Tibial nerve (tissue), 4 donors: ENCODE data around the gene RAB35. TPM values are rescaled to one million over a fixed set of nuclear protein-coding genes. Genes with fewer than 3 reads are reported as not detected.

Experiments
- DNase-seq, 2 donors: peaks; one replicate each; pipeline ENCODE4 v3.0.0-alpha.2; 2019; ENCODE audit warnings: low spot score in 2 of 2
- H3K27ac ChIP-seq, 4 donors: fragments of 200-600 bp; sonication (generic) in 3 of 4; one replicate each; pipeline ENCODE4 v1.5.1; 2017 to 2019; ENCODE audit warnings: mild to moderate bottlenecking in 1 of 4
- H3K27me3 ChIP-seq, 2 donors: fragments of 200-600 bp; sonication (generic) in 1 of 2; one replicate each; pipeline versions ENCODE4 v1.5.1 to v1.6.0; 2017 to 2019
- H3K36me3 ChIP-seq, 3 donors: fragments of 200-600 bp; sonication (generic); one replicate each; pipeline ENCODE4 v1.5.1; 2018 to 2019
- H3K4me1 ChIP-seq, 4 donors: fragments of 200-600 bp; sonication (generic) in 3 of 4; one replicate each; pipeline ENCODE4 v1.5.1; 2017 to 2019
- H3K4me3 ChIP-seq, 4 donors: fragments of 200-600 bp; sonication (generic) in 3 of 4; one replicate each; pipeline ENCODE4 v1.5.1; 2017 to 2019; ENCODE audit warnings: mild to moderate bottlenecking in 1 of 4, moderate library complexity in 1 of 4
- H3K9me3 ChIP-seq, 4 donors: fragments of 200-600 bp; sonication (generic) in 3 of 4; one replicate each; pipeline ENCODE4 v1.5.1; 2017 to 2019
- EP300 ChIP-seq, 2 donors: sonication (generic); formaldehyde crosslinking; IDR thresholded peaks; one replicate each; pipeline ENCODE4 v1.6.1; 2017; ENCODE audit warnings: antibody characterized with exemption in 2 of 2, mild to moderate bottlenecking in 1 of 2
- POLR2A ChIP-seq, 2 donors: fragments of 450-650 bp; IDR thresholded peaks; one replicate each; pipeline ENCODE4 v1.6.1; 2017; ENCODE audit warnings: antibody characterized with exemption in 2 of 2, mild to moderate bottlenecking in 2 of 2, moderate library complexity in 2 of 2
- WGBS, 2 donors: methylation state at CpG; one replicate each; pipeline ENCODE4 v1.1.5; 2018; 5-methylcytosine and 5-hydroxymethylcytosine counted together
- total RNA-seq, 4 donors: library from RNA; depleted of rRNA; stranded (reverse); fragments of >200 nt; gene quantifications; one replicate each; pipeline ENCODE4 v1.1.0, GENCODE V29; 2016
- TF ChIP-seq, protein P1 (sequence below), 5 experiments: fragments of 200-600 bp in 3 of 5; fragments of 450-650 bp in 2 of 5; sonication (generic) in 3 of 5; IDR thresholded peaks; one replicate each; pipeline ENCODE4 v1.5.1; 2016 to 2019; ENCODE audit warnings: antibody characterized with exemption in 5 of 5, mild to moderate bottlenecking in 3 of 5, moderate library complexity in 2 of 5

Gene RAB35
- total RNA-seq, 4 donors from 2014 or later = 22.8 to 30.8 (median 26.2) TPM

DNA sequence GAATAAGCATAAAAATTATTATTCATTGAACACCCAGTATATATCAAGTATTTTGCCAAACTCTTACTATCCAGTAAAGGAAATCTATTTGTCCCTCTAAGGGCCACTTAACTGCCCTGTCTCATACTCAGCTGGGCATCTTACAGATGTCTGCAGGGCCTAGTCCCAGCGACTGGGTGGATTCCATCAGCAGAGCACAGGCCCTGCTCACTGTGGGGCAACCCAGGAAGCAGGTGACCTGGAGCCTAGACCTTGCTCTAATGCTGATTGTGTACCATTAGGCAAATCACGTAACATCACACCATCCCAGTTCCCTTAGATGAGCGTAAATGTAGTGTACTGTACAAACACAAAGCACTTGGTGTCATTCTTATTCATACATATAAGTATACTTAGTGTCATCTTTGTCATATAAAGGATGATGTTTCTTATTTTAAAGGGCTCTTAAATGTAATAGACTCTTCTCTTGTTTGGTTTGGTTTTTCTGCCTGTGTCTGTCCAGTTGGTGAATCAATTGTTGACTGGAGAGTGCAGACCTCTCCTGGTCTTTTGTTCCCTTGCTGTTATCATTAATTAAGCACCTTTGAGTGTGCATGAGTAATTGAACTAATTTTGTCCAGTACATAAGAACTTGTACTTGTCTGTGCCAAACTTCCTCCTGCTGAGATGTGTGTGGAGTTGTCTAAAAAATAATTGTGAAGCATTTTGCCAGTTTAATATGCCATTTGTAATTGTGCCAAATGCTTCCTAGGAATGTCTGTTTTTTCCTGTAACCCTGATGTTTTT is 49.3 kb downstream of the RAB35 start:
- TF ChIP-seq EP300 (IDR thresholded peaks at IDR 0.05) = no peak
- TF ChIP-seq, protein P1, sequence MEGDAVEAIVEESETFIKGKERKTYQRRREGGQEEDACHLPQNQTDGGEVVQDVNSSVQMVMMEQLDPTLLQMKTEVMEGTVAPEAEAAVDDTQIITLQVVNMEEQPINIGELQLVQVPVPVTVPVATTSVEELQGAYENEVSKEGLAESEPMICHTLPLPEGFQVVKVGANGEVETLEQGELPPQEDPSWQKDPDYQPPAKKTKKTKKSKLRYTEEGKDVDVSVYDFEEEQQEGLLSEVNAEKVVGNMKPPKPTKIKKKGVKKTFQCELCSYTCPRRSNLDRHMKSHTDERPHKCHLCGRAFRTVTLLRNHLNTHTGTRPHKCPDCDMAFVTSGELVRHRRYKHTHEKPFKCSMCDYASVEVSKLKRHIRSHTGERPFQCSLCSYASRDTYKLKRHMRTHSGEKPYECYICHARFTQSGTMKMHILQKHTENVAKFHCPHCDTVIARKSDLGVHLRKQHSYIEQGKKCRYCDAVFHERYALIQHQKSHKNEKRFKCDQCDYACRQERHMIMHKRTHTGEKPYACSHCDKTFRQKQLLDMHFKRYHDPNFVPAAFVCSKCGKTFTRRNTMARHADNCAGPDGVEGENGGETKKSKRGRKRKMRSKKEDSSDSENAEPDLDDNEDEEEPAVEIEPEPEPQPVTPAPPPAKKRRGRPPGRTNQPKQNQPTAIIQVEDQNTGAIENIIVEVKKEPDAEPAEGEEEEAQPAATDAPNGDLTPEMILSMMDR (IDR thresholded peaks at IDR 0.05) = no peak
- TF ChIP-seq POLR2A (IDR thresholded peaks at IDR 0.05) = no peak
- no peak for DNase-seq
- Histone ChIP-seq H3K36me3 (no peaks in the 10 kb centered on the region), H3K9me3 (no peaks in the 10 kb centered on the region), H3K27ac (no peak overlapping the region), H3K4me1 (no peaks in the 10 kb centered on the region), H3K4me3 (no peak overlapping the region), H3K27me3 (no peaks in the 10 kb centered on the region)
- WGBS, 2 donors = 82 to 86% methylated on average over 3 of the region's 3 CpGs

DNA sequence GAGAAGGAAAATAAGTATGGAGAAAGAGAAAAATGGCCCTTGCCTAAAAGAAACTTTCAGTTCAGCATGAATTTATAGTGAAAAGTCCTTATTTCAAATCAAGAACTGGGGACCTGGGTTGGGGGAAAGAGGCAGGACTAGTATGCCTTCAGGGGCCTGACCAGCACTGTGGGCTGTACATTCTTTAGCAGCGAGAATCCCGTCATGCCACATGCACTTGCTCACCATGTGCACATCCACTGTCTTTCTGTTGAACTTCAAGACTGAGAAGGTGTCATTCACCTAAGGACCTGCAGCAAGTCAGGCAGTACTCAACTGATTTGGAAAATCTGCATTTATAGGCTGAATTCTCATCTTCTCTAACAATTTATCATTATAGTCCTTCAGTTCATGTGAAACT is 50.2 kb downstream of the RAB35 start:
- no peaks in the 10 kb centered on the region for H3K4me1 ChIP-seq
- H3K9me3 ChIP-seq = no peaks in the 10 kb centered on the region
- no peaks in the 10 kb centered on the region for H3K36me3 ChIP-seq
- DNase-seq = no peak
- WGBS, 2 donors = 71 to 84% methylated on average over 2 of the region's 2 CpGs
- H3K27me3 ChIP-seq = no peaks in the 10 kb centered on the region
- TF ChIP-seq, protein P1 (IDR thresholded peaks at IDR 0.05) = no peak
- no peak for TF ChIP-seq EP300 (IDR thresholded peaks at IDR 0.05)
- no peak for TF ChIP-seq POLR2A (IDR thresholded peaks at IDR 0.05)
- no peak overlapping the region for H3K27ac ChIP-seq
- H3K4me3 ChIP-seq = no peak overlapping the region

DNA sequence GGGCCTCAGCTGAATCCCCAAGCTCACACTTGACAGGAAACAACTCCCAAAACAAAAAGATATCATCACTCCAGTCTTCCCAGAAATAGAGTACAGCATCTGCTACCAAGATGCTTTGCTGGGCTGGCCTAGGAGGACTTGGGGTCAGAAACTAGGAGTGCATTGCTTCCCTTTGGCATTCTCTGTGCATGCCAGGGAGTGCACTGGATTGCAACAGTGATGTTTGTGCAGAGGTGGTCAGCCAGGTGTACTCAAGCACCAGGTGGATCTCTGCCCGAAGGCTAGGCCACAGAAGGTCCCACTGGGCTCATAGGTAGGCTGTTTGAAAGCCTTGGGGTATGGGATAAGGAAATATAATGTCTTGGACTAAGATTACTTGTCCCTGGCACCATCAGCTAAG is 51.1 kb downstream of the RAB35 start:
- H3K27me3 ChIP-seq = no peaks in the 10 kb centered on the region
- 64 to 93% methylated on average over 1 of the region's 1 CpG for WGBS, 2 donors
- H3K36me3 ChIP-seq = no peaks in the 10 kb centered on the region
- H3K9me3 ChIP-seq = no peaks in the 10 kb centered on the region
- TF ChIP-seq, protein P1 (IDR thresholded peaks at IDR 0.05) = no peak
- TF ChIP-seq EP300 (IDR thresholded peaks at IDR 0.05) = no peak
- TF ChIP-seq POLR2A (IDR thresholded peaks at IDR 0.05) = no peak
- no peak for DNase-seq
- no peaks in the 10 kb centered on the region for H3K4me1 ChIP-seq
- H3K4me3 ChIP-seq = no peak overlapping the region
- no peak overlapping the region for H3K27ac ChIP-seq

DNA sequence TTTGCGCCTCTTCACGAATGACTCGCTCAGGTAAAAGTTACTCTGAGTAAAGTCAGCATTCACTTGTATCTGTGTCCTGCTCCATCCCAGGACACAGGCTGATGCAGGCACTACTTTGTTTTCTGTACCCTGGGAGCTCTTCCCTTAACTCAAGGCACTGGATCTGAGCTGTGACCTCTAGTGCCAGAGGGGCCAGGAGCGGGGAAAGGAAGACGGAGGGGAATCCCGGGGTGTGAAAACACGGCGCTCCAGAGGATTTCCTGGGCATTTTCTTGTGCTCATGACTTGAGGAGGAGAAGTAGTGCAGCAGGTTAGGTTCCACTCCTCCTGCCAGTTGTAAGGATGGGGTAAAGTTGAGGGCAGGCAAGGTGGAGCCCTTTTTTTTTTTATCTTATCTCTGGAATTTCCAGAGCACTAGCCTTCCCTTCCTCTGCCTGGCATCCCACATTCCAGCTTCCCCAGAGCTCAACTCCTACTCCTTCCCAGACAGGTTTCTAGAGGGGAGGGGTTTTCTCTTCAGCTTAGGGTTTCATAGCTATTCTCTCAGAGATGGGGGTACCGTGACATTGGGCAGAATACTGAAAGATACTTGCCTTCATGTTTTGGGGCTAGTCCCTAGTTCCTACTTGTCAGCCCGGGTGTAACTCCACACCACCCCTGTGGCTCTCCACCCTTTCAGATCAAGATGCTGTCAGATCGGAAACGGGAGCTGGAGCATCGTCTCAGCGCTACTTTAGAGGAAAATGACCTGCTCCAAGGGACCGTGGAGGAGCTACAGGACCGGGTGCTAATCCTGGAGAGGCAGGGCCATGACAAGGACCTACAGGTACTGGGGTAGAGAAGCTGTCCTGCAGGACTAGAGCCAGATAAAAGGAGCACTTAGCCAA is 52.3 kb downstream of the RAB35 start:
- Histone ChIP-seq H3K27me3 (no peaks in the 10 kb centered on the region), H3K9me3 (no peaks in the 10 kb centered on the region), H3K27ac (no peak overlapping the region), H3K36me3 (no peaks in the 10 kb centered on the region), H3K4me3 (no peak overlapping the region), H3K4me1 (no peaks in the 10 kb centered on the region)
- 65 to 67% methylated on average over 16 of the region's 16 CpGs for WGBS, 2 donors
- DNase-seq = no peak
- TF ChIP-seq, protein P1 (IDR thresholded peaks at IDR 0.05) = no peak
- no peak for TF ChIP-seq POLR2A (IDR thresholded peaks at IDR 0.05)
- TF ChIP-seq EP300 (IDR thresholded peaks at IDR 0.05) = no peak
